ENCODE data around the gene CHAMP1. TPM values are rescaled to one million over a fixed set of nuclear protein-coding genes. Genes with fewer than 3 reads are reported as not detected.

Gene CHAMP1
- total RNA-seq, 1 experiment from 2014 or later, result 5.0 TPM

DNA sequence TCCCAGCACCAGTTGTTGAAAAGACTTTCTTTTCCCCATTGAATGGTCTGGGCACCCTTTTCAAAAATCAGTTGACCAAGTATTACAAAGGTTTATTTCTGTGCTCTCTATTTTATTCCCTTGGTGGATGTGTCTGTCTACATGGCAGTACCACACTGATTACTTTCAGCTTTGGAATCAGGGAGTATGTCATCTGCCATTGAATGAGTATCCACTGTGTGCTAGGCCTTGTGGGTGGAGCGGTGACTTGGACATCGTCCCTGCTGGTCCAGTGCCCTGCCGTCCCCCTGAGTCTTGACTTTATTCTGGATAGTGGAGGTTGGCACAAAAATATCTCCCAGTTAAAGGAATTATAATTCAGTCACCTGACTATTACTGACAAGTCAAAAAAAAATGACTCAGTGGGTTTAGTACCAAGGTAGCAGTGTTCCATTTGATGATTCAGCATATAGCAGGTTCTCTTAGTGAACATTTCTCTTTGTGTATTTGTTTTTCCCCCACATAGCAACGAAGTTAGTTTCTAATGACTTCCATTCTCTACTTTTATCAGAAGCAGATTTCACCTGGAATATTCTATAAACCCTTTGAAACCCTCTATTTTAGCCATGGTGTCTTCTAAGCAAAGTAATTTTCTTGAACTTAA, 29.0 kb upstream of the CHAMP1 start:
- Histone ChIP-seq H3K9me3 (no peaks in the 10 kb centered on the region), H3K27me3 (no peaks in the 10 kb centered on the region), H3K4me3 (no peak overlapping the region), H3K36me3 (peaks cover 40% of the 10 kb centered on the region)
- no peak for DNase-seq

DNA sequence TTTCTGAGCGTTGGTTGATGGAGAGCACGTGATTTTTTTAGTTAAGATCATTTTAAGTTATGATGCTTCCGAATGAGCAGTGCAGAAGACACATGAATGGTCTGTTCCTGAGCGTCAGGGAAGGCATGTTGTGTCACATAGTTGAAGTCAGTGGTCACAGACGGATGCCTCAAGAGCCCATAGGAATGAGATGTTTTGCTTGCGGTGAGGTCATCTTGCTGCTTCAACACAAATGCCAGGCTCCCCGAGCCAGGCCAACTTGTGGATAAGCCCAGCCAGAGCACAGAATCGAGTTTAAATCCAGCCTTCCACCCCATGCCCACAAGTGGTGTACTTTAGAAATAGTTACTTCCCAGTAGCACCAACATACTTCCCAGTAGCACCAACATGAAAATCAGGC, 27.5 kb upstream of the CHAMP1 start:
- H3K9me3 ChIP-seq, result no peaks in the 10 kb centered on the region
- H3K27me3 ChIP-seq, result no peaks in the 10 kb centered on the region
- no peak for DNase-seq
- H3K36me3 ChIP-seq, result peaks cover 50% of the 10 kb centered on the region
- no peak overlapping the region for H3K4me3 ChIP-seq

DNA sequence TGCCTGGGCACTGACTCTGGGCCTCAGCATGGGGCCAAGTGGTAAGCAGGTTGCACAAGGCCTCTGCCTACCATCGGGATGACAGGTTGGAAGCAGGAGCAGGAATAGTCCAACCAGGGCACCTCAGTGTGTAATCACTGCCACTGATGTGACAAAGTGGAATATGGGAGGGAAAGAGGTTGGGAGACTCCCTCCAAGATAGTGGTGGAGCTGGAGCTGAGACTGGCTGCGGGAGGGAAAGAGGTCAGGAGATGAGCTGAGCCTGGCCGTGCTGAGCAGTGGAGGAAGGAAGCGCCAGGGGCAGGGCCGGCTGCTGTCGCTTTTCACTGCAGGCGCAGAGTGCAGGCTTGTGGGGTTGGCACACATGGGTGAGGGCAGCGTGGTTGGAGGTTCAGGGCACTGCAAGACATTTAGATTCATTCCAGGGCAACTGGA, 26.1 kb upstream of the CHAMP1 start:
- Histone ChIP-seq H3K36me3 (peaks cover 55% of the 10 kb centered on the region), H3K4me3 (no peak overlapping the region), H3K27me3 (no peaks in the 10 kb centered on the region), H3K9me3 (no peaks in the 10 kb centered on the region)
- DNase-seq, result no peak

DNA sequence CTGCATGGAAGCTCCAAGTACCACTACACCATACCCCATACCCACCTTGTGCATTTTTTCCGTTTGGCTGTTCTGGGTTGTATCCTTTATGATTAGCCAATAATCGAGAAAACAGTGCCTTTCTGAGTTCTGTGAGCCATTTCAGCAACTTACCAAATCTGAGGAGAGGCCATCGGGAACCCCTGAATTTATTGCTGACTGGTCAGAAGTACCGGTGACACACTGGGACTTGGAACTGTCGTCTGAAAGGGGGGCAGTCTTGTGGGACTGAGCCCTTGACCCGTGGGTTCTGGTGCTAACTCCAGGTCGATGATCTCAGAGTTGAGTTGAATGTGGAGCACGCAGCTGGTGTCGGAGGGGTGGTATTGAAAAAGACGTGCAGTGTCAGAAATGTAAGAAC, 17.9 kb upstream of the CHAMP1 start:
- Histone ChIP-seq H3K9me3 (no peaks in the 10 kb centered on the region), H3K27me3 (no peaks in the 10 kb centered on the region), H3K36me3 (peaks cover 39% of the 10 kb centered on the region), H3K4me3 (no peak overlapping the region)
- DNase-seq, result no peak

DNA sequence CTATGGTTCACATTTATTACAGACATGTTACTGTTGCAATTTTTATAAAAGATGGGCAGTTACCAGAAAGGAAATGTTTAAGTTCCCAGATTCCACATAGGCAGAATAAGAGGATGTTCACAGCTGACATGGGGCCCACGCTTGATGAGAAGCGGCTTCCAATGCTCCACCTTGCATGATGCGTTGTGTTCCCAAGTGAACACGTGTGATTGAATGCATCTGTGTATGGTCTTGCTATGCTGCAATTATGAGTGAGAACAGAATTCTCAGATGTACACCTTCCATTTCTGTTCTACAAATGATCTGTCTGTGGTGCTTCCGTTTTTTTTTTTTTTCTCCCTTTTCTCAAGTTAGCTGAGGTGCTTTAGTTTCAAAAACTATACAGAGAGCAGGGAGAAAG, 17.4 kb upstream of the CHAMP1 start:
- no peak for DNase-seq
- H3K36me3 ChIP-seq, result peaks cover 38% of the 10 kb centered on the region
- H3K4me3 ChIP-seq, result no peak overlapping the region
- H3K9me3 ChIP-seq, result no peaks in the 10 kb centered on the region
- no peaks in the 10 kb centered on the region for H3K27me3 ChIP-seq

DNA sequence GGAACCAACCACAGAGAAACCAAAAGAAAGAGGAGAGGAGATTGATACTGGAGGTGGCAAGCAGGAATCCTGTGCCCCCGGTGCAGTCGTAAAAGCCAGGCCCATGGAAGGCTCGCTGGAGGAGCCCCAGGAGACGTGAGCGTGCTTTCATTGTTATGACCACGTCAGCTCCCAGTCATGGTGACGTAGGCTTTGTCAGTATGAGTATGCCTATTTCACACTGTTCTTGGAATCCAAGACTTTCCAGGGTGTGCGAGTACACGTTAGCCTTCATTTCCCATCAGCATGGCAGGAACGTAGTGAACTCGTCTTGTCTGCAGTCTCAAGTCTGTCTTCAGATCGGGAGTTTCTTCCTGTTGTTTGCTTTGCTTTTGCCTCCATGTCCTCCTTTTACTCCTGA, 15.4 kb upstream of the CHAMP1 start:
- no peak for DNase-seq
- peaks cover 31% of the 10 kb centered on the region for H3K36me3 ChIP-seq

DNA sequence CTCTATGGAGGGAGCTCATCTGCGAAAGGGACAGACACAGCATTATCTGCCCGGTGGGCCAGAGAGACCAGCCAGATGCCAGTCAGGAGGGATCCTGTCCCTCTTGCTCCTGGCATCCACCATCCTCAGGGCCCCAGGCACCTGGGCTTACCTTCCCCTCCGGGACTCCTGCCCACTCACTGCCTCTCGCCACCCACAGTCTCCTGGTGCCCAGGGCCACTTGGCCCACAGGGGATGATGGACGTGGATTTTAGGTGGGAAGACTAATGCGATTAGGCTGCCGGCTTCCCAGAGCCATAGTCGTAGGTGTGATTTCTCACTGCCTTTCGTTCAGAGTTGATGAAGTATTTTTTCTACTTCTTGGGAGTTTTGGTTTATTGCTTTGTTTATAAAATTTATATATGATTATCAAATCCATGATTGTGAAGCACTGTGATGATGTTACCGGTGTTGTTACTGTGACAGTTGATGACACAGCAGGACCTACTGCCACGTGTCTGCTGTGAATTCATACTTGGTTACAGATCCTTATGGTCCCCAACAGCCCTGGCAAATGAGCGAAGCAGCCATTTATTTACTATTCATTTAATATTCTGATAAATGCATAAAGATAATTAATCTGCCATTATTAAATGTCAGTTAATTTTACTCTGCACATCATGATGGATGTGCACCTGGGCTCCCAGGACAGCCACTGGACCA, 14.5 kb upstream of the CHAMP1 start:
- H3K27me3 ChIP-seq, result no peaks in the 10 kb centered on the region
- DNase-seq, result no peak
- no peak overlapping the region for H3K4me3 ChIP-seq
- no peaks in the 10 kb centered on the region for H3K9me3 ChIP-seq
- peaks cover 25% of the 10 kb centered on the region for H3K36me3 ChIP-seq

More for the DNA sequence above, 15.4 kb upstream of the CHAMP1 start:
- Histone ChIP-seq H3K9me3 (no peaks in the 10 kb centered on the region), H3K27me3 (no peaks in the 10 kb centered on the region), H3K4me3 (no peak overlapping the region)

DNA sequence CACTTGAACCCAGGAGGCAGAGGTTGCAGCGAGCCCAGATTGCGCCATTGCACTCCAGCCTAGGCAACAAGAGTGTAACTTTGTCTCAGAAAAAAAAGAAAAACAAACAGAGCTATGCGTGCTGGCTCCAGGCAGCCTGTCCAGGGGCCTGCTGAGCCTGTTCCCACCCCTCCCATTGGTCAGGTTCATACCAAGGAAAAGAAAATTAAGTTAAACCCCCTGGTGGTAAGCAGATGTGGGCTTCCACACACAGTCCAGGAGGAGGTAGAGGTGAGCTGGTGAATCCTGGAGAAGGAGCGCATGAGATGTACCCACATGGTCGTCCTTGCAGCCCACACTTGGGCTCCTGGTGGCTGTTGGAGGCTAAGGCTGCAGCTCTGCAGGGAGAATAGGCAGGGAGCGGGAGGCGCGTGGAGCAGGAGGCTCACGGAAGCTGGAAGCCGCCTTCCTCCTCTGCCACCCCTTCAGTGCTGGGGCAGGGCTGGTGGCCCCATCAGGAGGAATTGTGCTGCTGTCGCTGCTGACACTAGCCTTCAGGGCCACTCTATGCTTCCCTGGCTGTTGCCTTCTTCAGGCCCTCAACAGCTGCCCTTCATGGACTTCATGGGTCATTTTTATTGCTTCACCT, 10.5 kb upstream of the CHAMP1 start:
- Histone ChIP-seq H3K36me3 (peaks cover 15% of the 10 kb centered on the region), H3K9me3 (no peaks in the 10 kb centered on the region), H3K4me3 (no peak overlapping the region), H3K27me3 (no peaks in the 10 kb centered on the region)
- DNase-seq, result no peak

DNA sequence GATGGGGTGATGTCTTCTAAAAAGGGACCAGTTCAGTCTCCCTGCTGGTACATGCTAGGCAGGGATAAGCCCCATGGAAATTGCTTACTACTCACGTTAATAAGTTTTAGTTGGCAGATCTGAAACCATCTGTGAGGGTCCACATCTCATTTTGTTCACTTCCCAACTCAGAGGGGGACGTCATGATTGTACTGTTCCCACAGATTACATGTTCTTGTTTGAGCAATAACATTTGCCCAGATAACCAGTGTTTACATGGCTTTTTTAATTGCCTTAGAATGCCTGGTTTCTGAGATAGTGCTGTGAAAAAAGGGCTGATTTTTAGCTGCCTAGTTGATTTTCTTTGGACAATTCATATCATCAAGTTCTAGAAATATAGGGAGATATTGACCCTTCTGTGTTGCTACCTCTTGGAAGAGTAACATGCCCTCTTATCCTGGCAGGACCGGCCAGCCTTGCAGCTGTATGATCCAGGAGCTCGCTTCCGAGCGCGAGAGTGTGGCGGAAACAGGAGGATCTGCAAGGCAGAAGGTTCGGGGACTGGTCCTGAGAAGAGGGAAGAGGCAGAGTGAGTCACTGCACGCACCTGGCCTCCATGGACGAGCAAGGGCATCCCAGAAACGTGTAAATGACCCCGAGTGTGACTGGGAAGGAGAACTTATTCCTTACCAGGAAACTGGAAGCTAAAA, 9.8 kb upstream of the CHAMP1 start:
- Histone ChIP-seq H3K27me3 (no peaks in the 10 kb centered on the region), H3K4me3 (no peak overlapping the region), H3K9me3 (no peaks in the 10 kb centered on the region), H3K36me3 (peaks cover 13% of the 10 kb centered on the region)
- no peak for DNase-seq

DNA sequence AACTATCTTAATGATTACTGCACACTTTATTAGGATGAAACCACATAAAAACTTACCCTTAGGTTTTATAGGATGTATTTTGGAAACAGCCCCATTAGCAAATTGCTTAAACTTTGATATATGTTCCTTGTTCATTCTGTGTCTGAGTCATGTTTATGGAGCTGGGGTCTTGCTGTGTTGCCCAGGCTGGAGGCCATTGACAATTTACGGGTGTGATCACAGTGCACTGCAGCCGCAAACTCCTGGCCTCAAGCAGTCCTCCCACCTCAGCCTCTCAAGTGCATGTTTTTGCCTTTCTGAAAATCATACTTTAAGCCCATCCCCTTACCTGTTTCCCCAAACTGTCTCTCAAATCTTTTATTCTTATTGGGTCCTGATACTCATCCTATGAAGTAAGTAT, 5.2 kb upstream of the CHAMP1 start:
- no peak overlapping the region for H3K4me3 ChIP-seq
- H3K9me3 ChIP-seq, result no peaks in the 10 kb centered on the region
- H3K27me3 ChIP-seq, result no peaks in the 10 kb centered on the region
- no peak for DNase-seq
- peaks cover 4% of the 10 kb centered on the region for H3K36me3 ChIP-seq

DNA sequence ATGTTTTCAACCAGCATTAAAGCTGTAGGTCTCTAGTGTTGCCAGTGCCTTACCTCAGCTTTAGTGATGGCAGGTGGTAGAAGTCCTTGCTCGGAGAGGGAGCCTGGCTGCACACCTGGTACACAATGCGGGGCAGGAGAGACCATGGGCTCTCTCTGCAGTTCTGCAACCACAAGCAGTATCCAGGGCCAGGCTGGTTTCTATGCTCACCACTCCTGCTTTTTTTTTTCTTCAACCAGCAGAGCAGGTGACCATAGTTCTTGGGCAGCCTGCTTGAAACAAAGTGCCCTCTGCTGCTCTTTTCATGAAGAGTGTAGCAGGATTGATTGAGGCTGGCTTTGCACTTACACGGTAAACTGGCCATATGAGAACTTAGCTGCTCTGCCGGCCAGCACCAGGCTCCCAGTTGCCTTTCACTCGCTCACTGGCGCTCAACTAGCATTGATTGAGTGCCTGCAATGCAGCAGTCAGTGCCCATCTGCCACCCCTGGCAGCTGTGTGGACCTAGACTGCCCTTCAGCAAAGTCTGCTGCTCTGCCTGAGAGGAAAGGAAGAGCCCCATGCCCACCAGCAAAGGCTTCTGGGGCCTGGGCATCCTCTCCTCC, 4.4 kb upstream of the CHAMP1 start:
- Histone ChIP-seq H3K4me3 (no peak overlapping the region), H3K9me3 (no peaks in the 10 kb centered on the region), H3K27me3 (no peaks in the 10 kb centered on the region), H3K36me3 (peaks cover 6% of the 10 kb centered on the region)
- DNase-seq, result no peak

DNA sequence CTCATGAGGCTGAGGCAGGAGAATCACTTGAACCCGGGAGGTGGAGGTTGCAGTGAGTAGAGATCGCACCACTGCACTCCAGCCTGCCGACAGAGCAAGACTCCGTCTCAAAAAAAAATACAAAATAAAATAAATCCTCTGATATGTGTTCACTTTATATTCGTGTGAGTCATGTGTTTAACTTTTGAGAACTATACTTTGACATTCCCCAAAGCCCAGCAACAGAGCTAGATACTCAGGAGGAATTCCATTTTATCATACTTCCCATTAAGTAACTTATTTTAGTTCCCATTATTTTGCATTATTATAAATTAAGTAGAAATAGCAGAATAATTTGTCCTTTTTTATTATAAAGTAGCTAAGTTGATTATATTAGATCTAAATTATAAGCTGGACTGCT, 3.3 kb upstream of the CHAMP1 start:
- H3K36me3 ChIP-seq, result peaks cover 2% of the 10 kb centered on the region
- DNase-seq, result no peak

DNA sequence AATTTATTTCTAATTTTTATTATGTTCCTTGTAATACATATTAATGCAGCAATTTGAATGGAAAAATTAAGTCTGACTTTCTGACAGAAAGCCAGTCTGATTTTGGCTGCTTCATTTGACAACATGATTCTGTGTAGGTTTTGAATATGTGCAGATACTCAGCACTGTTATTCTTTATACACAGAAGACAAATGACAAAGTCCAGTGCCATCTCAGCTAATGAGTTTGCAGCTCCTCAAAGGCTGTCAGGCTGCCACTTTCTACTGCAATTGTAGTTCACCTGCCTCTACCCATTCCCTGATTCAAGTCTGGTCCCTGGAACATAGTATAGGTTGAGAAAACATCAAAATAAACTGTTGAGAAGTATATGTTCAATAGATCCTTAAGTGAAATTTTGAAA, 2.9 kb upstream of the CHAMP1 start:
- no peak for DNase-seq
- no peaks in the 10 kb centered on the region for H3K27me3 ChIP-seq
- no peak overlapping the region for H3K4me3 ChIP-seq
- peaks cover 6% of the 10 kb centered on the region for H3K36me3 ChIP-seq
- H3K9me3 ChIP-seq, result no peaks in the 10 kb centered on the region

More for the DNA sequence above, 3.3 kb upstream of the CHAMP1 start:
- no peak overlapping the region for H3K4me3 ChIP-seq
- H3K27me3 ChIP-seq, result no peaks in the 10 kb centered on the region
- H3K9me3 ChIP-seq, result no peaks in the 10 kb centered on the region

DNA sequence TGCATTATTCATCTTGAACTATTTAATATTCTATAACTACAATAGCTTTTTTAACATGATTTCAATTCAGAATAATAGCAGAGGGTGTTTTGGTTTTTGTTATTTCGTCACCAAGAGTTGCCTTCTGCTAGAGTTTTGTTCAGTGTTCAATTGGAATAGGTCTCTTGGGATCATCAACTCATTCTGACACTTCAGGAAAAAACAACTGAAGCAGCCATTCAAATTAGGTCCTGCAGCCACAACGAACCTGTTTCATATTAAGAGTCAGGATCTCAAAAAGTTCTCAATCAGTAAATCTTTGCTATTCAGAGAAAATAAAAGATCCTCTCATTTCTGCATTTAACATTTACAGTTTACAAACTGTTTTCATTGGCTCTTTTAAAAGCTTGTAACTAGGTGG, 2.4 kb upstream of the CHAMP1 start:
- Histone ChIP-seq H3K36me3 (peaks cover 11% of the 10 kb centered on the region), H3K9me3 (no peaks in the 10 kb centered on the region)
- DNase-seq, result no peak

DNA sequence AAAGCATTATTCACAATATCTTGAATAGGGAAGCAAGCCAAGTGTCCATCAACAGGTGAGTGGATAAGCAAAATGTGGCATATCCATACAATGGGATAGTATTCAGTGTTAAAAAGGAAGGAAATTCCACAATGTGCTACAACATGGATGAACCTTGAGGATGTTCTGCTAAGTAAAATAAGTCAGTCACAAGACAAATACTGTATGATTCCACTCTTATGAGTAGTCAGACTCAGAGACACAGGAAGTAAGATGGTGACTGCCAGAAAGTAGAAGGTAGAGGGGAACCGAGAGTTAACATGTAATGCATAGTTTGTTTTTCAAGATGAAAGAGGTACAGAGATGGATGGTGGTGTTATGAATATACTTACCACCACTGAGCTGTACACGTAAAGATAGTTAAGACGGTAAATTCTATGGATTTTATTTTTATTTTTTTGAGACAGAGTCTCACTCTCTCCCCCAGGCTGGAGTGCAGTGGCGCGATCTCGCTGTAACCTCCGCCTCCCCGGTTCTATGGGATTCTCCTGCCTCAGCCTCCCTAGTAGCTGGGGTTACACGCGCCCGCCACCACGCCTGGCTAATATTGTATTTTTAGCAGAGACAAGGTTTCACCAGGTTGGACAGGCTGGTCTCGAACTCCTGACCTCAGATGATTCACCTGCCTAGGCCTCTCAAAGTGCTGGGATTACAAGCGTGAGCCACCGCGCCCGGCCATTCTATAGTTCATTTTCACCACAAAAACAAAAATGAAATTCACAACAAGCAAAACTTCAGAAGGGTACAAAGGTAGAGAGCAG, 1.0 kb upstream of the CHAMP1 start:
- Histone ChIP-seq H3K4me3 (peak overlapping the region; percentile 94), H3K27me3 (no peaks in the 10 kb centered on the region), H3K9me3 (no peaks in the 10 kb centered on the region), H3K36me3 (peaks cover 14% of the 10 kb centered on the region)
- DNase-seq, result no peak

More for the DNA sequence above, 2.4 kb upstream of the CHAMP1 start:
- H3K4me3 ChIP-seq, result no peak overlapping the region
- H3K27me3 ChIP-seq, result no peaks in the 10 kb centered on the region

DNA sequence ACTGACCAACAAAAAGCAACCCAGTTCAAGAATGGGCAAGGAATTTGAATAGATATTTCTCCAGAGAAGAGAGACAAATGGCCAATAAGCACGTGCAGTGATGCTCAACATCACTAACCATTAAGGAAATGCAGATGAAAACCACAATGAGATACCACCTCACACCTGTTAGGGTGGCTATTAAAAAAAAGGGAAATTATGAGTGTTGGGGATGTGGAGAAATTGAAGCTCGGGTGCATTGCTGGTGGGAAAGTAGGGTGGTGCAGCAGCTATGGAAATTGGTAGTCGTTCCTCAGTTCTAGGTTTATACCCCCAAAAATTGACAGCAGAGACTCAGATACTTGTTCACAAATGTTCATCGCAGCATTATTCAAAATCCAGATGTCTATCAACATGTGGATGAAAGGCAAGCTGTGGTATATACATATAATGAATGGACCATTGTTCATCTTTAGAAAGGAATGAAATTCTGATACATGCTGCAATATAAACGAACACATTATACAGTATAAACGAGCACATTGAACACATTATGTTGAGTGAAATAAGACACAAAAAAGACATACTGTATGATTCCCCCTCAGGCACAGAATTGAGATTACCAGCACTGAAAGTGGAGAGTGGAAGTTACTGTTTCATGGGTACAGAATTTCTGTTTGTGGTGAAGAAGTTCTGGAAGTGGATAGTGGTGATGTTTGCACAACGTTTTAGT, 927 bp downstream of the CHAMP1 start:
- Histone ChIP-seq H3K27me3 (no peaks in the 10 kb centered on the region), H3K9me3 (no peaks in the 10 kb centered on the region)
- no peak for DNase-seq

More for the DNA sequence above, 927 bp downstream of the CHAMP1 start:
- peak overlapping the region; percentile 94 for H3K4me3 ChIP-seq
- H3K36me3 ChIP-seq, result peaks cover 21% of the 10 kb centered on the region
